Measurements from ENCODE around the gene NDST3. TPM values are rescaled to one million over a fixed set of nuclear protein-coding genes. Genes with fewer than 3 reads are reported as not detected.

Gene NDST3
- total RNA-seq, 1 experiment from 2014 or later = 0.70 TPM

DNA sequence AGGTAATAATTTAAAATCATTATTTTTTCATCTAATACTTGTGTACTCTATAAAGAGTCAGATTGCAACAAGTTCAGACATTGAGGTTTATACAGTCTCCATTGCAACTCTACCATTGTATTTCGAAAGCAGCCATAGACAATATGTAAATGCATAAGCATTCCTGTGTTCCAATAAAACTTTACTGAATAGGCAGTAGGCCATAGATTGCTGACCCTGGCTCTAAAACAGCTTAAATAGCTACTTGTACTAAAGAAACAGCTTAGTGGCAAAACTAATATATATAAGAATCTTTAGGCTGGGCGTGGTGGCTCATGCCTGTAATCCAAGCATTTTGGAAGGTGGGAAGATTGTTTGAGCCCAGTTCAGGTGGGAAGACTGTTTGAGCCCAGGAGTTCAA, 203.2 kb downstream of the NDST3 start:
- Histone ChIP-seq H2BK12ac (ENCODE audit: insufficient read length, low read depth, low read length) (no peak overlapping the region), H2AK5ac (ENCODE audit: insufficient read length, low read length) (no peak overlapping the region), H4K91ac (ENCODE audit: insufficient read length, low read depth, low read length) (no peak overlapping the region), H3K18ac (ENCODE audit: insufficient read length, low read depth, low read length) (no peak overlapping the region), H3K9me3 (ENCODE audit: control insufficient read depth, low read depth, low read length) (no peaks in the 10 kb centered on the region), H3K9ac (ENCODE audit: extremely low read depth, insufficient read length, low read length) (no peak overlapping the region), H3K27ac (ENCODE audit: insufficient read length, low read depth, low read length) (no peak overlapping the region), H3K4ac (ENCODE audit: low read depth, low read length) (no peak overlapping the region), H2BK120ac (ENCODE audit: low read depth, low read length, poor library complexity, severe bottlenecking) (no peak overlapping the region), H2BK15ac (ENCODE audit: low read depth, low read length) (no peak overlapping the region), H3K4me2 (ENCODE audit: insufficient read depth, insufficient read length, low read length) (no peak overlapping the region), H3K79me2 (ENCODE audit: insufficient read depth, low read length) (no peaks in the 10 kb centered on the region), H3K4me1 (ENCODE audit: insufficient read depth, low read length) (no peaks in the 10 kb centered on the region), H4K8ac (replicated peaks; ENCODE audit: insufficient read length, low read depth, low read length) (no peak overlapping the region), H3K27me3 (ENCODE audit: insufficient read depth, low read length) (no peaks in the 10 kb centered on the region), H3T11ph (ENCODE audit: low read length) (no peak overlapping the region), H4K20me1 (ENCODE audit: control insufficient read depth, insufficient read depth, insufficient read length) (no peaks in the 10 kb centered on the region), H3K56ac (ENCODE audit: insufficient read length, low read depth, low read length) (no peak overlapping the region), H4K5ac (ENCODE audit: insufficient read length, low read depth, low read length) (no peak overlapping the region), H3K79me1 (ENCODE audit: insufficient read depth, low read depth, low read length, poor library complexity, severe bottlenecking) (no peaks in the 10 kb centered on the region), H2AFZ (ENCODE audit: low read length) (no peak overlapping the region), H2BK20ac (ENCODE audit: low read depth, low read length, poor library complexity, severe bottlenecking) (no peak overlapping the region), H2BK5ac (ENCODE audit: insufficient read length, low read length) (no peak overlapping the region), H3K14ac (ENCODE audit: insufficient read depth, low read length) (no peak overlapping the region), H3K23me2 (ENCODE audit: insufficient read length, low read depth, low read length, poor library complexity, severe bottlenecking) (no peaks in the 10 kb centered on the region), H3K23ac (ENCODE audit: insufficient read length, low read depth, low read length) (no peak overlapping the region)
- H3K27me3 Mint-ChIP-seq (ENCODE audit: low read depth) = no peaks in the 10 kb centered on the region
- no peak for DNase-seq
- H3K9me3 Mint-ChIP-seq = no peaks in the 10 kb centered on the region; a peak in 1 of 5 replicates
- H3K4me3 Mint-ChIP-seq = no peak overlapping the region
- no peaks in the 10 kb centered on the region for H3K36me3 Mint-ChIP-seq (ENCODE audit: insufficient read depth in 1 of 3, low read depth in 3 of 3)
- TF ChIP-seq, protein P1, sequence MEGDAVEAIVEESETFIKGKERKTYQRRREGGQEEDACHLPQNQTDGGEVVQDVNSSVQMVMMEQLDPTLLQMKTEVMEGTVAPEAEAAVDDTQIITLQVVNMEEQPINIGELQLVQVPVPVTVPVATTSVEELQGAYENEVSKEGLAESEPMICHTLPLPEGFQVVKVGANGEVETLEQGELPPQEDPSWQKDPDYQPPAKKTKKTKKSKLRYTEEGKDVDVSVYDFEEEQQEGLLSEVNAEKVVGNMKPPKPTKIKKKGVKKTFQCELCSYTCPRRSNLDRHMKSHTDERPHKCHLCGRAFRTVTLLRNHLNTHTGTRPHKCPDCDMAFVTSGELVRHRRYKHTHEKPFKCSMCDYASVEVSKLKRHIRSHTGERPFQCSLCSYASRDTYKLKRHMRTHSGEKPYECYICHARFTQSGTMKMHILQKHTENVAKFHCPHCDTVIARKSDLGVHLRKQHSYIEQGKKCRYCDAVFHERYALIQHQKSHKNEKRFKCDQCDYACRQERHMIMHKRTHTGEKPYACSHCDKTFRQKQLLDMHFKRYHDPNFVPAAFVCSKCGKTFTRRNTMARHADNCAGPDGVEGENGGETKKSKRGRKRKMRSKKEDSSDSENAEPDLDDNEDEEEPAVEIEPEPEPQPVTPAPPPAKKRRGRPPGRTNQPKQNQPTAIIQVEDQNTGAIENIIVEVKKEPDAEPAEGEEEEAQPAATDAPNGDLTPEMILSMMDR (conservative IDR thresholded peaks at IDR 0.05) = no peak
- H3K27ac Mint-ChIP-seq = no peak overlapping the region
- H3K4me1 Mint-ChIP-seq = peaks cover 0 to 13% of the 10 kb centered on the region in 2 experiments; a peak in 2 of 4 replicates
- no CpG with 5 or more reads among the region's 2 CpGs for WGBS (ENCODE audit: extremely low coverage, insufficient read length, low lambda C conversion rate)
